GM19324 (cell line): Measurements from ENCODE around the gene RHBDL2.
"Not testable (repeated sequence)": the region's sequence is repeated elsewhere in the genome, so short reads cannot be mapped to it uniquely, and the experiment has no call there.

Experiments used
- ATAC-seq: cut with Tn5 transposase; IDR thresholded peaks from one replicate; pipeline ENCODE4 v1.9.1; 2021; ENCODE audit warnings: mild to moderate bottlenecking, moderate library complexity; ENCODE audit not compliant: unreplicated experiment, low FRiP score

RHBDL2 gene

GRCh38 chr1:38888423-38889333 is 53.0 kb downstream of the RHBDL2 start:
- no peak for ATAC-seq

- ATAC-seq, result no peak
Observed at GRCh38 chr1:38885092-38885491, 56.5 kb downstream of the RHBDL2 start.

GRCh38 chr1:38881487-38881886 is 60.1 kb downstream of the RHBDL2 start, which contains the start of gene GJA9:
TSS of gene GJA9 (minus strand) at chr1:38881587. CDS start at chr1:38876098, 5,489 bp downstream.
- ATAC-seq, result no peak

- ATAC-seq, result no peak
Observed at GRCh38 chr1:38875811-38876210, 65.8 kb downstream of the RHBDL2 start.

- peak; percentile 96 for ATAC-seq
Observed at GRCh38 chr1:38873027-38873969, 68.3 kb downstream of the RHBDL2 start, which contains the start of gene MYCBP. TSS of gene MYCBP (minus strand) at chr1:38873348. CDS start at chr1:38873305, 43 bp downstream.

GRCh38 chr1:38872401-38873026 is 69.1 kb downstream of the RHBDL2 start:
- peak; percentile 18 for ATAC-seq

- no peak for ATAC-seq
Observed at GRCh38 chr1:38870996-38871395, 70.6 kb downstream of the RHBDL2 start.

- ATAC-seq, result no peak
Observed at GRCh38 chr1:38867208-38867607, 74.4 kb downstream of the RHBDL2 start.

- ATAC-seq, result no peak
Observed at GRCh38 chr1:38865112-38865715, 76.4 kb downstream of the RHBDL2 start.

- no peak for ATAC-seq
Observed at GRCh38 chr1:38860454-38860795, 81.2 kb downstream of the RHBDL2 start.

- peak; percentile 91 for ATAC-seq
Observed at GRCh38 chr1:38859561-38860453, 81.8 kb downstream of the RHBDL2 start, which contains the start of gene RRAGC. TSS of gene RRAGC (minus strand) at chr1:38859772. CDS start at chr1:38859646, 126 bp downstream.

GRCh38 chr1:38858833-38859560 is 82.6 kb downstream of the RHBDL2 start:
- ATAC-seq, result peak; percentile 35

GRCh38 chr1:38852780-38853179 is 88.8 kb downstream of the RHBDL2 start:
- no peak for ATAC-seq

GRCh38 chr1:38848071-38848470 is 93.6 kb downstream of the RHBDL2 start:
- ATAC-seq, result no peak

GRCh38 chr1:38846210-38846609 is 95.4 kb downstream of the RHBDL2 start:
- no peak for ATAC-seq

- ATAC-seq, result not testable (repeated sequence)
Observed at GRCh38 chr1:38845088-38845487, 96.5 kb downstream of the RHBDL2 start.

GRCh38 chr1:38840281-38840680 is 101.3 kb downstream of the RHBDL2 start:
- ATAC-seq, result no peak

- ATAC-seq, result no peak
Observed at GRCh38 chr1:38839363-38839762, 102.3 kb downstream of the RHBDL2 start.
